ENCODE results near the gene EPHX1. TPM values are rescaled to one million over a fixed set of nuclear protein-coding genes. Genes with fewer than 3 reads are reported as not detected.

EPHX1 gene
- total and polyA plus RNA-seq, 10 of the 15 experiments (the other 5 are each of a cell fraction or from before 2014, with no cell fraction given), result 0.33 to 2.9 (median 0.78) TPM; not detected in 2

GRCh38 chr1:225840713-225841112 is 30.8 kb downstream of the EPHX1 start:
- WGBS (ENCODE audit: insufficient coverage, insufficient replicate concordance, low lambda C conversion rate, missing lambda C conversion rate), result 61% methylated on average over 4 of the region's 4 CpGs
- POLR2A ChIA-PET, result interaction anchor here (0.7 kb wide), 1 partner anchor 54 kb away, joined by 3 read pairs; no protein-coding TSS in a partner anchor
- Histone ChIP-seq H4K20me1 (ENCODE audit: control insufficient read depth, insufficient read depth) (no peaks in the 10 kb centered on the region), H3K4me1 (ENCODE audit: control insufficient read depth, insufficient read depth, low read length) (no peaks in the 10 kb centered on the region), H3K4me3 (no peak overlapping the region), H3K36me3 (ENCODE audit: control insufficient read depth in 2 of 2, insufficient read depth in 2 of 2, low read length in 1 of 2) (no peaks in the 10 kb centered on the region), H3K9ac (ENCODE audit: control insufficient read depth, insufficient read depth, low read length) (no peak overlapping the region), H3K79me2 (ENCODE audit: control insufficient read depth, insufficient read depth, low read length) (no peaks in the 10 kb centered on the region), H3K9me3 (replicated peaks; ENCODE audit: control insufficient read depth, insufficient read depth, low read length) (no peaks in the 10 kb centered on the region), H3K27me3 (replicated peaks in 1 of 2; ENCODE audit: control insufficient read depth in 2 of 2, insufficient read depth in 2 of 2, low read length in 1 of 2) (no peaks in the 10 kb centered on the region), H3K27ac (ENCODE audit: control insufficient read depth, insufficient read depth) (no peak overlapping the region), H3K4me2 (ENCODE audit: control insufficient read depth, insufficient read depth) (no peak overlapping the region), H2AFZ (ENCODE audit: control insufficient read depth, low read depth, low read length) (no peak overlapping the region)
- in situ Hi-C loops (cut with MboI) (no loop called here), intact Hi-C loops (cut with micrococcal nuclease; ENCODE audit: unreplicated experiment) (loop anchor here (10.0 kb wide), 2 partner anchors 286 to 366 kb away; no protein-coding TSS in a partner anchor)
- no peak for DNase-seq (ENCODE audit: low read depth, low spot score)
- no TSS peak for BruUV-seq (replicated peaks)
- ATAC-seq, result no peak
- TF ChIP-seq CBX3 (IDR thresholded peaks at IDR 0.05; ENCODE audit: borderline replicate concordance, low read depth) (no peak), EGR1 (IDR thresholded peaks at IDR 0.05; ENCODE audit: borderline replicate concordance in 1 of 2, low read depth in 2 of 2, low read length in 2 of 2) (no peak), ZSCAN29 (IDR thresholded peaks at IDR 0.05) (no peak), MYC (IDR thresholded peaks at IDR 0.05; ENCODE audit: insufficient read depth, insufficient read length, insufficient replicate concordance, low read length, severe bottlenecking) (no peak), FOXM1 (IDR thresholded peaks at IDR 0.05; ENCODE audit: low read depth, low read length) (no peak), HDAC6 (IDR thresholded peaks at IDR 0.05; ENCODE audit: unreplicated experiment) (no peak), ATF7 (IDR thresholded peaks at IDR 0.05; ENCODE audit: low read depth) (no peak), POU2F2 (IDR thresholded peaks at IDR 0.05; ENCODE audit: borderline replicate concordance, low read depth, low read length) (no peak), BMI1 (IDR thresholded peaks at IDR 0.05; ENCODE audit: borderline replicate concordance) (no peak), SMAD1 (IDR thresholded peaks at IDR 0.05; ENCODE audit: low read depth, partially characterized antibody) (no peak), IRF5 (IDR thresholded peaks at IDR 0.05; ENCODE audit: borderline replicate concordance) (no peak), ZNF687 (IDR thresholded peaks at IDR 0.05) (no peak)
- TF ChIP-seq, protein P1, sequence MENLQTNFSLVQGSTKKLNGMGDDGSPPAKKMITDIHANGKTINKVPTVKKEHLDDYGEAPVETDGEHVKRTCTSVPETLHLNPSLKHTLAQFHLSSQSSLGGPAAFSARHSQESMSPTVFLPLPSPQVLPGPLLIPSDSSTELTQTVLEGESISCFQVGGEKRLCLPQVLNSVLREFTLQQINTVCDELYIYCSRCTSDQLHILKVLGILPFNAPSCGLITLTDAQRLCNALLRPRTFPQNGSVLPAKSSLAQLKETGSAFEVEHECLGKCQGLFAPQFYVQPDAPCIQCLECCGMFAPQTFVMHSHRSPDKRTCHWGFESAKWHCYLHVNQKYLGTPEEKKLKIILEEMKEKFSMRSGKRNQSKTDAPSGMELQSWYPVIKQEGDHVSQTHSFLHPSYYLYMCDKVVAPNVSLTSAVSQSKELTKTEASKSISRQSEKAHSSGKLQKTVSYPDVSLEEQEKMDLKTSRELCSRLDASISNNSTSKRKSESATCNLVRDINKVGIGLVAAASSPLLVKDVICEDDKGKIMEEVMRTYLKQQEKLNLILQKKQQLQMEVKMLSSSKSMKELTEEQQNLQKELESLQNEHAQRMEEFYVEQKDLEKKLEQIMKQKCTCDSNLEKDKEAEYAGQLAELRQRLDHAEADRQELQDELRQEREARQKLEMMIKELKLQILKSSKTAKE (IDR thresholded peaks at IDR 0.05; ENCODE audit: low read depth, poor library complexity, severe bottlenecking), result no peak
- SMC1A ChIA-PET (ENCODE audit: uncharacterized antibody, unreplicated experiment), result no interaction called here
- no peak for FAIRE-seq
- CTCF ChIA-PET, result no interaction called here
- RAD21 ChIA-PET (ENCODE audit: unreplicated experiment), result no interaction called here
